ENCODE measurements around the gene PLEK.
A peak's percentile ranks its signal among the peaks of the same experiment; 100 is the strongest.

The PLEK gene

DNA sequence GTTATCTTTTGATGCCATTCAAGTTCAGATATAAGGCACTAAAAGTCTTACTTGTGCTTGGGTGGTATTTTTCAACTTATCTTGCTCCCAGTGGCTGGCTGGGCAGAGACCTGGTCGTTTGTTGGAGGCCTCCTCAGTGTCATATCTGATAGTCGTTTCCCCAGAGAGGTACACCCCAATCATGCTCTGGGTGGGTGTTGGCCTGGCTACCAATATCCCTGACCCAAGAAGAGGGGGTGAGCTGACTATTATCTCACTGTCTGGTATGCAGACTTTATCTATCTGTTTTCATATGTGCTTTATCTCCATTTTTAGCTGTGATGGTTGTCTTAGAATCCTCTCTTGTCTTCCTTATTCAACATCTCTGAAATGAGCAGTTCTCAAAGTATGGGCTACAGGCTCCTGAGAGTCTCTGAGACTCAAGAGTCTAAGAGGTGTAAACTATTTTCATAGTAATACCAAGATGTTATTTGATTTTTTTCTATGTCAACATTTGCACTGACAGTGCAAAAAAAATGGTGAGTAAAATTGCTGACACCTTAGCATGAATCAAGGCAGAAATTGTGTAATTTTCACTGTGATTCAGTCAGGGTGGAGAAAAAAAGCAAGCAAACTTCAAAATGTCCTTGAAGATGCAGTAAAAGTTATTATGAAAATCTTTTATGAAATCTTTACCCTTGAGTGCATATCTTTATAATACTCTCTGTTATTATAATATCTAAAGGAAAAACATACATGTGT is 12.3 kb upstream of the PLEK start:
- peak; percentile 77 for DNase-seq (ENCODE audit: low read depth)
- TF ChIP-seq, protein P1, sequence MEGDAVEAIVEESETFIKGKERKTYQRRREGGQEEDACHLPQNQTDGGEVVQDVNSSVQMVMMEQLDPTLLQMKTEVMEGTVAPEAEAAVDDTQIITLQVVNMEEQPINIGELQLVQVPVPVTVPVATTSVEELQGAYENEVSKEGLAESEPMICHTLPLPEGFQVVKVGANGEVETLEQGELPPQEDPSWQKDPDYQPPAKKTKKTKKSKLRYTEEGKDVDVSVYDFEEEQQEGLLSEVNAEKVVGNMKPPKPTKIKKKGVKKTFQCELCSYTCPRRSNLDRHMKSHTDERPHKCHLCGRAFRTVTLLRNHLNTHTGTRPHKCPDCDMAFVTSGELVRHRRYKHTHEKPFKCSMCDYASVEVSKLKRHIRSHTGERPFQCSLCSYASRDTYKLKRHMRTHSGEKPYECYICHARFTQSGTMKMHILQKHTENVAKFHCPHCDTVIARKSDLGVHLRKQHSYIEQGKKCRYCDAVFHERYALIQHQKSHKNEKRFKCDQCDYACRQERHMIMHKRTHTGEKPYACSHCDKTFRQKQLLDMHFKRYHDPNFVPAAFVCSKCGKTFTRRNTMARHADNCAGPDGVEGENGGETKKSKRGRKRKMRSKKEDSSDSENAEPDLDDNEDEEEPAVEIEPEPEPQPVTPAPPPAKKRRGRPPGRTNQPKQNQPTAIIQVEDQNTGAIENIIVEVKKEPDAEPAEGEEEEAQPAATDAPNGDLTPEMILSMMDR (IDR thresholded peaks at IDR 0.05; ENCODE audit: insufficient read depth, low read depth, low read length, missing control alignments), result no peak
- H3K4me3 ChIP-seq (ENCODE audit: low read length), result no peak overlapping the region

DNA sequence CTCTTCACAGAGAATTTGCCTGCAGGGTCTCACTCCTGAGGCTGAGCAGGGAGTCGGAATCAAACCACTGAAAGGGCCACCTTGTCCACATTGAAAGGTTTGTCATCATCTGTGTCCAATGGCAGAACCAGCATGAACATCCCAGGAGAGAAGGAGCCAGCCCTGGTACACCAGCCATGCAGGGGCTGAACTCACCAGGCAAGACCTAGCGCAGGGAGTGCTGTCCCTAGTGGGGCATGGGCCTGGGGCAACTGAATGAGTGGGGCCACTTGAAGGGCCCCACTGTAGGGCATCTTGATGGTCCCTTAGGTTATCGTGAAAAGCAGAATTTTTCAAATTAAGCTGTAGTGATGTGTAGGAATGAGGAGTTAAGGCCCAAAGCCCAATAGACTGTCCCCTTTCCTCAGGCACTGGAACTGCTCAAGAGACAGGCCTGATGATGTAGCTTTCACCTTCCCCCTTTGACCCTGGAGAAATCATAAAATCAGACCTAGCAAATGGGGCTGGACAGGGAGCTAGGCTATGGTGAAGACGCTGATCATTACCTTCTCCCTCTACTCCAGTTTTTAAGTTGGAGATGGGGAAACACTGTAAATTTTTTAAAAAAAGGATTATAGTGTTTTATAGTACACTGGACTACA is 8.4 kb upstream of the PLEK start:
- TF ChIP-seq, protein P1 (IDR thresholded peaks at IDR 0.05; ENCODE audit: insufficient read depth, low read depth, low read length, missing control alignments), result no peak
- no peak for DNase-seq (ENCODE audit: low read depth)
- H3K4me3 ChIP-seq (ENCODE audit: low read length), result no peak overlapping the region

DNA sequence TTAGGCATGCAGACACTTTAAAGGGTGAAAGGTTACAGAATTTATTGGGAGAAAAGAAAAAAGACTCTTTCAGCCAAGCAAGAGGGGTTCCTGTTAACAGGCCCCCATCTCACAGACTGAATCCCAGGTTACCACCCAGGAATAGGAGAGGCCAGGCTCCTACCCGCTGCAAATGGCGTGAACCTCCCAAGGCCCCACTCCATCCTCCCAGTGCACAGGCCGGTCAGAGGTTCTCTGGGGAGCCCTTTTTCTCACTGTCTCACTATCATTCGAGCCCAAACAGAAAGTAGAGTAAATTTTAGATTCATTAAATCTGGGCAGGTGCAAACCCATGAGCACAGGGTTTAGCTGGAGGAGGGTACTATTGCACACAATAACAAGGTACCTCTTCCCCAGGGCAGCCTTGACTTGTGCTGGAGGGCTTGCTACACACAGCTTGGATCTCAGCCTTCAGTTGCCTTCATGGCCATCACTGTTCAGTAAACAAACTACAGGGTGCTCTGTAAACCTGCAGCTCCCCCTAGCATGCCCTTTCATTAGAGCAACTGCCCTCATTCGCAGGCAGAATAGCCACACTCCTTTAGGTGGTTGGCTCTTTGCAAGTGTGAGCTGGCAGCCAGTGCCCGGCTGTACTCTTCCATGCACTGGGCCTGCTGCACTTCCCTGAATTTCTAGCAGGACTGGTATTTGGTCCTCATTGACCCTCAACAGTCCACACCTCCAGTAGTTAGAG is 7.3 kb upstream of the PLEK start:
- H3K4me3 ChIP-seq (ENCODE audit: low read length), result no peak overlapping the region
- DNase-seq (ENCODE audit: low read depth), result peak; percentile 74

DNA sequence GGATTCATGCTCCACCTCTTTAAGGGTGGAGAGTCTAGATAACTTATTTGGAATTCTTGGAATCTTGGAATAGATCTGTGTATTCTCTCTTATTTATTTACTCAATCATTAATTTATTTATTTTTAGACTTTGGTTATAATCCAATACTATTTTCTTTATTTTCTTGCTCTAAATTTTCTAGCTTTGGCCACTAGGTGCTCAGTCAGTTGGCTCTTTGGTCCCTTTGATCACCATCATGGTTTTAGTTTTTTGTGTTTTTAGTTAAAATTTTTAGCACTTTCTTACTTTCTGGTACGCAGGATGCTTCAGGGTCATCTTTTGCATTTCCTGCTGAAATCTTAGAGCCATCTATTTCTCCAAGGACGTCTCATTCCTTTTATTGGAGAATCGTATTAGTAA is 5.2 kb upstream of the PLEK start:
- TF ChIP-seq, protein P1 (IDR thresholded peaks at IDR 0.05; ENCODE audit: insufficient read depth, low read depth, low read length, missing control alignments), result no peak
- no peak for DNase-seq (ENCODE audit: low read depth)
- no peak overlapping the region for H3K4me3 ChIP-seq (ENCODE audit: low read length)

More for the DNA sequence above, 7.3 kb upstream of the PLEK start:
- TF ChIP-seq, protein P1 (IDR thresholded peaks at IDR 0.05; ENCODE audit: insufficient read depth, low read depth, low read length, missing control alignments), result peak; percentile 52

DNA sequence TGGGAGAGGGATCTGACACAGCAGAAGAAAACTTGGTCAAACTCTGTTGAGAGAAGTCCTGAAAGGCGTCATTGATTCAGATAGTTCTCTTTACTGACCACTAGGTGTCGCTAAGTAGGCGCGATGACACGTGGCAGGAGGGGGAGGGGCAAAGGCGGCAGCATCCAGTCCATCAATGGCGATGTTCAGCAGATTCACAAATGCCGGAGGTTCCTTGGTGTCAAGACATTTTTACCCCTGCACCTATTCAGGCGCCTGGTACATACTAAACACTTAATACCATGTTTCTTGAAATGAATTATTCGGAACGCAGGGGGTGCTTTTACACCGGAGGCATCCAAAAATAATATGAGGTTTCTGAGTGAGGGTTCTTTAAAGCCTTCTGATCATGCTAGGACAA is 3.0 kb upstream of the PLEK start:
- DNase-seq (ENCODE audit: low read depth), result peak; percentile 73
- H3K4me3 ChIP-seq (ENCODE audit: low read length), result no peak overlapping the region
- TF ChIP-seq, protein P1 (IDR thresholded peaks at IDR 0.05; ENCODE audit: insufficient read depth, low read depth, low read length, missing control alignments), result peak; percentile 82

DNA sequence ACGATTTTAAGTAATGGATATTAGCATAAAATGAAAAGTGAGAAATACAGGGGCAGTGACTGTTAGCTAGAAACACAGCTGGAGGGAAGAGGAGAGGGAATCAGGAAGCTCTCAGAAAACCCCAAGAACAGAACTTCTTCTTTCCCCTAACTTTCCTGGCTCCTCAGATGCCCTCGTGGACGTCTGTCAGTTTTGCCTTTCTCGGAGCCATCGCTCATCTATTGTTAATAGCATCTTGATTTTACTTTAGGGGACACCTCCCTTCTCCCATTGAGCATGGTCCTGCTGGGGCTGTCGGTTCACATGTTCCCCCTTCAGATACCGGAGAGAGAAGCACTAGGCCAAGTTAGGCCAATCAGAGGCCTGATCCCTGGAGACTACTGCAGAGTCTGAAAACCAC is 2.3 kb upstream of the PLEK start:
- TF ChIP-seq, protein P1 (IDR thresholded peaks at IDR 0.05; ENCODE audit: insufficient read depth, low read depth, low read length, missing control alignments), result no peak
- H3K4me3 ChIP-seq (ENCODE audit: low read length), result no peak overlapping the region
- no peak for DNase-seq (ENCODE audit: low read depth)

All from epithelial cell of esophagus (primary cell).